ENCODE results near the gene KRTAP5-1.

DNA sequence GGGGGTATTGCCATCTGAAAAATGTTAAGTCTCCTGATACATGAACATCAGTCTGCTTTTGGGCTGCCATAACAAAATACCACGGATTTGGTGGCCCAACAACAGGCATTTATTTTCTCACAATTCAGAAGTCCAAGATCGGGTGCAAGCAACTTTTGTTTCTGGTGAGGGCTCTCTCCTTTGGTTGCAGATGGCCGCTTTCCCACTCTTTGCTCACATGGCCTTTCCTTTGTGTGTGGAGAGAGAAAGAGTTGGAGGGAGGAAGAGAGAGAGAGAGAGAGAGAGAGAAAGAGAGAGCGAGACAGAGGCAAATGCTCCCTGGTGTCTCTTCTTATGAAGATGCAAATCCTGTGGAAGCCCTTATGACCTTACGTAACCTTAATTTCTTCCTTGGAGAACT, 15.5 kb upstream of the KRTAP5-1 start:
- TF ChIP-seq, protein P1, sequence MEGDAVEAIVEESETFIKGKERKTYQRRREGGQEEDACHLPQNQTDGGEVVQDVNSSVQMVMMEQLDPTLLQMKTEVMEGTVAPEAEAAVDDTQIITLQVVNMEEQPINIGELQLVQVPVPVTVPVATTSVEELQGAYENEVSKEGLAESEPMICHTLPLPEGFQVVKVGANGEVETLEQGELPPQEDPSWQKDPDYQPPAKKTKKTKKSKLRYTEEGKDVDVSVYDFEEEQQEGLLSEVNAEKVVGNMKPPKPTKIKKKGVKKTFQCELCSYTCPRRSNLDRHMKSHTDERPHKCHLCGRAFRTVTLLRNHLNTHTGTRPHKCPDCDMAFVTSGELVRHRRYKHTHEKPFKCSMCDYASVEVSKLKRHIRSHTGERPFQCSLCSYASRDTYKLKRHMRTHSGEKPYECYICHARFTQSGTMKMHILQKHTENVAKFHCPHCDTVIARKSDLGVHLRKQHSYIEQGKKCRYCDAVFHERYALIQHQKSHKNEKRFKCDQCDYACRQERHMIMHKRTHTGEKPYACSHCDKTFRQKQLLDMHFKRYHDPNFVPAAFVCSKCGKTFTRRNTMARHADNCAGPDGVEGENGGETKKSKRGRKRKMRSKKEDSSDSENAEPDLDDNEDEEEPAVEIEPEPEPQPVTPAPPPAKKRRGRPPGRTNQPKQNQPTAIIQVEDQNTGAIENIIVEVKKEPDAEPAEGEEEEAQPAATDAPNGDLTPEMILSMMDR (IDR thresholded peaks at IDR 0.05; ENCODE audit: insufficient read depth, low read length, poor library complexity, severe bottlenecking) = no peak
- no peak for TF ChIP-seq EZH2phosphoT487 (conservative IDR thresholded peaks at IDR 0.05; ENCODE audit: low read length)
